Left lung (tissue), 10 donors: ENCODE measurements around the gene PGAP2. TPM values are rescaled to one million over a fixed set of nuclear protein-coding genes. Genes with fewer than 3 reads are reported as not detected.

Experiments
- ATAC-seq: fragments of 200-7000 bp; cut with Tn5 transposase; one replicate; pipeline ENCODE4 v1.9.1; 2020; ENCODE audit warnings: moderate library complexity
- DNase-seq, 4 donors: peaks; one replicate each; pipeline ENCODE4 v3.0.0-alpha.2; 2013 to 2020
- H3K27ac ChIP-seq, 2 donors: fragments of 200-600 bp; sonication (generic) in 1 of 2; one replicate each; pipeline versions ENCODE4 v1.5.0 to v1.8.0; 2020 to 2021
- H3K27me3 ChIP-seq, 2 donors: fragments of 200-600 bp; sonication (generic) in 1 of 2; one replicate each; pipeline versions ENCODE4 v1.5.0 to v1.8.0; 2020 to 2021
- H3K36me3 ChIP-seq, 2 donors: fragments of 200-600 bp; sonication (generic) in 1 of 2; one replicate each; pipeline versions ENCODE4 v1.5.0 to v1.8.0; 2020 to 2021
- H3K4me1 ChIP-seq, 2 donors: fragments of 200-600 bp; one replicate each; pipeline ENCODE4 v1.8.0; 2021
- H3K4me3 ChIP-seq, 2 donors: fragments of 200-600 bp; sonication (generic) in 1 of 2; one replicate each; pipeline versions ENCODE4 v1.5.0 to v1.8.0; 2020 to 2021; ENCODE audit warnings: mild to moderate bottlenecking in 1 of 2
- H3K9me3 ChIP-seq, 2 donors: fragments of 200-600 bp; sonication (generic) in 1 of 2; one replicate each; pipeline versions ENCODE4 v1.5.0 to v1.8.0; 2020 to 2021
- intact Hi-C, 2 donors: fragments of 100-400 bp; cut with DNase I; formaldehyde crosslinking; loops; one replicate each; pipeline versions ENCODE4 v1.11.2 to v1.14.2; 2022
- polyA plus RNA-seq, 6 donors: library from polyadenylated mRNA; unstranded; fragments of 120-200 nt; gene quantifications; one replicate each; pipeline ENCODE4 v1.2.1, GENCODE V29; 2013; ENCODE audit not compliant: insufficient read length in 6 of 6
- total RNA-seq, 2 donors: library from RNA; stranded (reverse); fragmentation: NEBNext Ultra II Directional; extraction: Animal tissue kit (Norgen Biotek cat#: 25700); gene quantifications; one replicate each; pipeline ENCODE4 v1.2.1, GENCODE V29; 2021
- TF ChIP-seq, protein P1 (sequence below), 2 donors: fragments of 200-600 bp; sonication (generic) in 1 of 2; IDR thresholded peaks; one replicate each; pipeline versions ENCODE4 v1.5.0 to v1.8.0; 2021; ENCODE audit warnings: antibody characterized with exemption in 2 of 2
- donor health status: DM: no; HTN: yes; CAD: no.
- donor health status: DM: no; HTN: no; CAD: no.

Gene PGAP2
- total and polyA plus RNA-seq, 8 donors = 19.5 to 60.2 (median 52.4) TPM

DNA sequence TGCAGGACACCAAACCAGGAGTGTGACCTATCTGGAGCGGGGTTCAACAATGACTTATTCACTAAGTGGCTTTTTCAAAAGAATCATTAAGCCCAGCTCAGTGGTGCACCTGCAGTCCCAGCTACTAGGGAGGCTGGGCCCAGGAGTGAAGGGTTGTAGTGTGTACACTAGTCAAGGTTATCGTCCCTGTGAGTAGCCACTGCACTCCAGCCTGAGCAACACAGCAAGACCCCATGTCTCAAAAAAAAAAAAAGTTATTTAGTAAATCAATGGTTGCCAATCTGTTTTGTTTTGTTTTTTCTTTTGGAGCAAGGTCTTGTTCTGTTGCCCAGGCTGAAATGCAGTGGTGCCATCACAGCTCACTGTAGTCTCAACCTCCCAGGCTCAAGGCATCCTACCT, 24.5 kb downstream of the PGAP2 start:
- TF ChIP-seq, protein P1, sequence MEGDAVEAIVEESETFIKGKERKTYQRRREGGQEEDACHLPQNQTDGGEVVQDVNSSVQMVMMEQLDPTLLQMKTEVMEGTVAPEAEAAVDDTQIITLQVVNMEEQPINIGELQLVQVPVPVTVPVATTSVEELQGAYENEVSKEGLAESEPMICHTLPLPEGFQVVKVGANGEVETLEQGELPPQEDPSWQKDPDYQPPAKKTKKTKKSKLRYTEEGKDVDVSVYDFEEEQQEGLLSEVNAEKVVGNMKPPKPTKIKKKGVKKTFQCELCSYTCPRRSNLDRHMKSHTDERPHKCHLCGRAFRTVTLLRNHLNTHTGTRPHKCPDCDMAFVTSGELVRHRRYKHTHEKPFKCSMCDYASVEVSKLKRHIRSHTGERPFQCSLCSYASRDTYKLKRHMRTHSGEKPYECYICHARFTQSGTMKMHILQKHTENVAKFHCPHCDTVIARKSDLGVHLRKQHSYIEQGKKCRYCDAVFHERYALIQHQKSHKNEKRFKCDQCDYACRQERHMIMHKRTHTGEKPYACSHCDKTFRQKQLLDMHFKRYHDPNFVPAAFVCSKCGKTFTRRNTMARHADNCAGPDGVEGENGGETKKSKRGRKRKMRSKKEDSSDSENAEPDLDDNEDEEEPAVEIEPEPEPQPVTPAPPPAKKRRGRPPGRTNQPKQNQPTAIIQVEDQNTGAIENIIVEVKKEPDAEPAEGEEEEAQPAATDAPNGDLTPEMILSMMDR (IDR thresholded peaks at IDR 0.05) = no peak
- peaks cover 0 to 54% of the 10 kb centered on the region in 2 donors for H3K36me3 ChIP-seq

DNA sequence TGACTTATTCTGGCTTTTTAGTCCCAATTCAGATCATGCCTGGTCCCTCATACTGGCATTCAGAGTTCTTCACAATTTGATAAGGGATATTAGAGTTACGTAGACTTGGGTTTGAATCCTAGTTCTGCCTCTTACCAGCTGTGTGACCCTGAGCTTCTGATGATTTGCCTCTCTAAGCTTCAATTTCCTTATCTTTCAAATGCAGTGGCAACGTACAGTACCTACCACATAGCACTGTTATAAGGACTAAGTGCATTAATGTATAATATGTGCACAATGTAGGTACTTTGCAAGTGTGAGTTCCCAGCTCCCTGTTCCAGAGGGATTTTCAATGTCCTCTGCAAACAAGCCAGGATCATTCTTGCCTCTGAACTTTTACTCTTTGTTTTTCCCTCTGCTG, 25.1 kb downstream of the PGAP2 start:
- H3K27me3 ChIP-seq = no peaks in the 10 kb centered on the region
- H3K27ac ChIP-seq = peak overlapping the region in 1 of 2 donors; percentile 80

More for the DNA sequence above, 24.5 kb downstream of the PGAP2 start:
- Histone ChIP-seq H3K4me3 (no peak overlapping the region), H3K4me1 (peaks cover 24 to 90% of the 10 kb centered on the region in 2 donors), H3K27me3 (no peaks in the 10 kb centered on the region), H3K9me3 (no peaks in the 10 kb centered on the region), H3K27ac (peak overlapping the region in 1 of 2 donors; percentile 80)
- no peak for ATAC-seq
- intact Hi-C loops = no loop called here
- no peak for DNase-seq

DNA sequence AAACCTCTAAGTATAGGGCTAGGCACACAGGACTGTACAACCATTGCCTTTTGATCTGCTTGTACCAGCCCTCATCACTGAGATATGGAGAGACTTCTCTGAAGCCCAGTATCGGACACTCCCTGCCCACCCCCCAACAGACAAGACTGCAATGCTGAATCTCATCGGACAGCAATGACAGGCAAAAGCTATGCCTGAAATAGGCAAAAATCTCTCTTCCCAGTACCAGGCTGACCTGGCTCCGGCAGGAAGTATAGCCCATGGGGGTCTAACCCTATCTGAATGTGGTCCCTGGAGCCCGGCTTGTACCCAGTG, 25.9 kb downstream of the PGAP2 start:
- intact Hi-C loops = no loop called here
- Histone ChIP-seq H3K27ac (peak overlapping the region; percentile 50 to 99), H3K4me3 (peak overlapping the region in 1 of 2 donors; percentile 88), H3K9me3 (no peaks in the 10 kb centered on the region), H3K36me3 (peaks cover 0 to 42% of the 10 kb centered on the region in 2 donors), H3K4me1 (peaks cover 36 to 100% of the 10 kb centered on the region in 2 donors), H3K27me3 (no peaks in the 10 kb centered on the region)
- TF ChIP-seq, protein P1 (IDR thresholded peaks at IDR 0.05) = no peak
- no peak for ATAC-seq
- no peak for DNase-seq

More for the DNA sequence above, 25.1 kb downstream of the PGAP2 start:
- H3K4me1 ChIP-seq = peaks cover 29 to 96% of the 10 kb centered on the region in 2 donors
- TF ChIP-seq, protein P1 (IDR thresholded peaks at IDR 0.05) = no peak
- ATAC-seq = no peak
- DNase-seq = no peak
- peaks cover 0 to 48% of the 10 kb centered on the region in 2 donors for H3K36me3 ChIP-seq
- H3K9me3 ChIP-seq = no peaks in the 10 kb centered on the region
- intact Hi-C loops = no loop called here
- H3K4me3 ChIP-seq = no peak overlapping the region

DNA sequence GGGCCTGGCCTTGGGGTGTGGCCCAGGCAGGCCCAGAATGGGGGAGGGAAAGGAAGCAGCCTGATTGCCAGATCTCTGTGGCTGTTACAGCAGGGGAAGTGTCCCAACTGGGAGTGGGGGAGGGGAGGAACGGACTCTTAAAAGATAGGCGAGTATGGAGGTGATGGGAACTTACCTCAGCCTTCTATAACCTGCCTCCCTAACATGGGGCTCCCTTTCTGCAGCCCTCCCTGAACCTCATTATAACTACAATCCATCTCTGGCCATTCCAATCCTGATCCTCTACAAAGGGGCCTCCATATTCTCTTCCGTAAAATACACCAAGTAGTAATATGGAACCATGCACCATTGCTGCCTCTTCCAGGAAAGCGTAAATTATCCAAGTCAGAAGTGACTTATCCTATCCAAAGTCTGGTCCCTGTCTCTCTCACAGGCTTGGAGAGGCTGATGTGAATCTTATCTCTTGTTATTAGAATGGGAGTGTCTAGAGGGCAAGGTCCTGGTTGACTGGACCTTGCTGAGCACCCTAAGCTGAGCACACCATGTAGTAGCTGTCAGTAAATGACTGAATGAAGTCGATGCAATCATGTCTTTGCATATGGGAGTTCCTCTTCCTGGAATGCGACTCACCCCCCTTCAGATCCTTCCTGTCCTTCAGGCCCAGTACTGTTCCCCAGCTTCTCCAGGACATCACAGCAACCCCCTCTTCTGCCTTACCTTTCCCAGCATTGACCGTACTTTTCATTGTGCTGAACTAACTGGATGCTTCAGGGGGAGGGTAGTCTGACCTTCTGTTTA, 26.5 kb downstream of the PGAP2 start:
- Histone ChIP-seq H3K9me3 (no peaks in the 10 kb centered on the region), H3K4me1 (peaks cover 40 to 99% of the 10 kb centered on the region in 2 donors), H3K27ac (peak overlapping the region; percentile 50 to 99), H3K36me3 (peaks cover 0 to 36% of the 10 kb centered on the region in 2 donors), H3K27me3 (no peaks in the 10 kb centered on the region), H3K4me3 (peak overlapping the region in 1 of 2 donors; percentile 88)
- intact Hi-C loops = no loop called here
- TF ChIP-seq, protein P1 (IDR thresholded peaks at IDR 0.05) = no peak
- peak in 2 of 4 donors; percentile 78 to 83 for DNase-seq
- ATAC-seq = peak; percentile 13

DNA sequence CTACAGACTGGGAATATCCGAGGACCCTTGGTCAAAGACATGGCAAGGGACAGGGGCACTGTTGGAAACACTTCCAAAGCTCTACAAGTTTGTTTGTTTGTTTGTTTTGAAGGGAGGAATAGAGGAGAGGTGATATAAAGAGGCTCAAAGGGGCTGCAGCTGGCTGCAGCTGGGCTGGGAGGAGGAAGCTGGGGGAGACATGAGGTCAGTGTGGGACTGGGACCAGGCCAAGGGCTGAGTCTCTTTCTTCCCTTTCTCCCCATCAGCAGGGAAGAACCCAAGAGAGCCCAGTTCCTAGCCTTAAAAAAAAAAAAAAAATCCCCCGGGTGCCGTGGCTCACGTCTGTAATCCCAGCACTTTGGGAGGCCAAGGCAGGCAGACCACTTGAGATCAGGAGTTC, 27.4 kb downstream of the PGAP2 start:
- Histone ChIP-seq H3K27ac (peak overlapping the region; percentile 26 to 99), H3K4me1 (peaks cover 44 to 91% of the 10 kb centered on the region in 2 donors), H3K36me3 (peaks cover 0 to 27% of the 10 kb centered on the region in 2 donors), H3K4me3 (peak overlapping the region in 1 of 2 donors; percentile 88), H3K9me3 (no peaks in the 10 kb centered on the region), H3K27me3 (no peaks in the 10 kb centered on the region)
- TF ChIP-seq, protein P1 (IDR thresholded peaks at IDR 0.05) = no peak
- ATAC-seq (peak; percentile 8), DNase-seq (peak in 1 of 4 donors; percentile 68)
- intact Hi-C loops = no loop called here
